Activated CD4-positive, alpha-beta T cell treated with anti-CD3 and anti-CD28 coated beads, Interleukin-2, Interleukin-4, amounts not matched to agents 100 ng/mL and 50 ng/mL, durations not matched to agents 16 hours and 8 hours (primary cell): Measurements from ENCODE around the gene CLEC10A.
"Not testable (repeated sequence)": the region's sequence is repeated elsewhere in the genome, so short reads cannot be mapped to it uniquely, and the experiment has no call there.

Experiments used
- DNase-seq: peaks from one replicate; pipeline ENCODE4 v3.0.0-alpha.2; 2020; ENCODE audit warnings: low spot score

CLEC10A gene

GRCh38 chr17:7079581-7080455 is at the start of gene CLEC10A:
CLEC10A (minus strand) TSS chr17:7080251; CDS start chr17:7078812, 1,439 bp downstream.
- no peak for DNase-seq

- no peak for DNase-seq
Observed at GRCh38 chr17:7129311-7129710, 49.3 kb upstream of the CLEC10A start.

GRCh38 chr17:7128160-7128559 is 48.1 kb upstream of the CLEC10A start:
- DNase-seq = no peak

- not testable (repeated sequence) for DNase-seq
Observed at GRCh38 chr17:7127501-7127900, 47.5 kb upstream of the CLEC10A start.

GRCh38 chr17:7126386-7126785 is 46.3 kb upstream of the CLEC10A start:
- not testable (repeated sequence) for DNase-seq

GRCh38 chr17:7124923-7125322 is 44.9 kb upstream of the CLEC10A start:
- no peak for DNase-seq

- DNase-seq = no peak
Observed at GRCh38 chr17:7123844-7124243, 43.8 kb upstream of the CLEC10A start.

- DNase-seq = no peak
Observed at GRCh38 chr17:7122381-7122780, 42.3 kb upstream of the CLEC10A start.

- not testable (repeated sequence) for DNase-seq
Observed at GRCh38 chr17:7120635-7121034, 40.6 kb upstream of the CLEC10A start.

- no peak for DNase-seq
Observed at GRCh38 chr17:7120123-7120522, 40.1 kb upstream of the CLEC10A start.

GRCh38 chr17:7119314-7119713 is 39.3 kb upstream of the CLEC10A start:
- no peak for DNase-seq

GRCh38 chr17:7114875-7115614 is 35.0 kb upstream of the CLEC10A start:
- DNase-seq = no peak

- no peak for DNase-seq
Observed at GRCh38 chr17:7114241-7114874, 34.3 kb upstream of the CLEC10A start, which contains the start of gene ASGR2. ASGR2 (minus strand) TSS chr17:7114822; CDS start chr17:7114240, 582 bp downstream.

GRCh38 chr17:7113273-7114071 is 33.4 kb upstream of the CLEC10A start:
- no peak for DNase-seq

GRCh38 chr17:7112510-7113108 is 32.6 kb upstream of the CLEC10A start:
- DNase-seq = no peak

- DNase-seq = no peak
Observed at GRCh38 chr17:7111784-7112509, 31.9 kb upstream of the CLEC10A start.

GRCh38 chr17:7110617-7111306 is 30.7 kb upstream of the CLEC10A start:
- no peak for DNase-seq

GRCh38 chr17:7109461-7110322 is 29.6 kb upstream of the CLEC10A start:
- DNase-seq = no peak

GRCh38 chr17:7108981-7109380 is 28.9 kb upstream of the CLEC10A start:
- DNase-seq = no peak
